Neuronal stem cell (in vitro differentiated cells): ENCODE data around the gene TMEM131L.

Source experiments
- DNase-seq: peaks from one replicate; pipeline ENCODE4 v3.0.0-alpha.2; 2013; ENCODE audit warnings: low spot score
- H2AFZ ChIP-seq: one replicate; pipeline ENCODE4 v1.6.1; 2013; ENCODE audit warnings: mild to moderate bottlenecking, low read length, inconsistent platforms
- H2AK5ac ChIP-seq: 2 replicates; pipeline ENCODE4 v1.6.1; 2013; ENCODE audit warnings: low read depth, mild to moderate bottlenecking, inconsistent platforms, low read length, moderate library complexity, mixed read lengths
- H2BK120ac ChIP-seq: 2 replicates; pipeline ENCODE4 v1.6.1; 2013; ENCODE audit warnings: low read depth, mild to moderate bottlenecking, inconsistent platforms, low read length, moderate library complexity, mixed read lengths
- H2BK12ac ChIP-seq: one replicate; pipeline ENCODE4 v1.6.1; 2013; ENCODE audit warnings: low read length, inconsistent platforms
- H2BK15ac ChIP-seq: 2 replicates; pipeline ENCODE4 v1.6.1; 2013; ENCODE audit warnings: mild to moderate bottlenecking, low read length, inconsistent platforms, mixed read lengths
- H2BK5ac ChIP-seq: one replicate; pipeline ENCODE4 v1.6.1; 2013; ENCODE audit warnings: inconsistent platforms, mild to moderate bottlenecking, low read length, moderate library complexity
- H3K14ac ChIP-seq: one replicate; pipeline ENCODE4 v1.6.1; 2013; ENCODE audit warnings: low read length, inconsistent platforms
- H3K18ac ChIP-seq: 2 replicates; pipeline ENCODE4 v1.6.1; 2013; ENCODE audit warnings: low read length, inconsistent platforms
- H3K23ac ChIP-seq: 2 replicates; pipeline ENCODE4 v1.6.1; 2013; ENCODE audit warnings: low read depth, mild to moderate bottlenecking, mixed read lengths, low read length, inconsistent platforms; ENCODE audit not compliant: poor library complexity
- H3K27ac ChIP-seq: replicated peaks from 3 replicates; pipeline ENCODE4 v1.5.1; 2013; ENCODE audit warnings: low read length, inconsistent platforms
- H3K27me3 ChIP-seq, 3 experiments: 2 replicates each; pipeline ENCODE4 v1.6.1; 2013; ENCODE audit warnings: low read length in 3 of 3, mild to moderate bottlenecking in 2 of 3, inconsistent platforms in 1 of 3, low read depth in 1 of 3, mixed read lengths in 1 of 3, moderate library complexity in 1 of 3; ENCODE audit not compliant: control insufficient read depth in 3 of 3, insufficient read depth in 3 of 3
- H3K36me3 ChIP-seq, 2 donors: replicated peaks in 1 of 2; 2 replicates each; pipeline ENCODE4 v1.6.1; 2013; ENCODE audit warnings: low read length in 2 of 2; ENCODE audit not compliant: control insufficient read depth in 2 of 2, insufficient read depth in 2 of 2
- H3K4ac ChIP-seq: 2 replicates; pipeline ENCODE4 v1.6.1; 2013; ENCODE audit warnings: inconsistent platforms, mild to moderate bottlenecking, low read length, moderate library complexity
- H3K4me1 ChIP-seq, 2 donors: 1 replicate in 1 of 2; 2 replicates in 1 of 2; pipeline ENCODE4 v1.6.1; 2013; ENCODE audit warnings: low read length in 2 of 2, low read depth in 1 of 2; ENCODE audit not compliant: control insufficient read depth in 2 of 2, insufficient read depth in 1 of 2
- H3K4me2 ChIP-seq: one replicate; pipeline ENCODE4 v1.6.1; 2013; ENCODE audit warnings: mild to moderate bottlenecking, low read length, inconsistent platforms; ENCODE audit not compliant: insufficient read depth, poor library complexity, severe bottlenecking
- H3K4me3 ChIP-seq, 2 donors: 2 replicates each; pipeline ENCODE4 v1.5.1; 2013; ENCODE audit warnings: low read length in 2 of 2, mild to moderate bottlenecking in 2 of 2, inconsistent platforms in 1 of 2, moderate library complexity in 1 of 2
- H3K79me1 ChIP-seq: one replicate; pipeline ENCODE4 v1.6.1; 2013; ENCODE audit warnings: low read depth, mild to moderate bottlenecking, inconsistent platforms, low read length, moderate library complexity
- H3K9ac ChIP-seq: one replicate; pipeline ENCODE4 v1.6.1; 2013; ENCODE audit warnings: mild to moderate bottlenecking, low read depth, low read length, inconsistent platforms; ENCODE audit not compliant: poor library complexity
- H3K9me3 ChIP-seq, 2 donors: replicated peaks in 1 of 2; 2 replicates each; pipeline versions ENCODE3 to v1.6.1; 2013; ENCODE audit warnings: low read length in 2 of 2, mild to moderate bottlenecking in 2 of 2, inconsistent platforms in 1 of 2, low read depth in 1 of 2, mixed read lengths in 1 of 2, moderate library complexity in 1 of 2; ENCODE audit not compliant: control insufficient read depth in 2 of 2, insufficient read depth in 1 of 2
- H4K8ac ChIP-seq: one replicate; pipeline ENCODE4 v1.6.1; 2013; ENCODE audit warnings: low read depth, mild to moderate bottlenecking, inconsistent platforms, low read length, moderate library complexity
- H4K91ac ChIP-seq: one replicate; pipeline ENCODE4 v1.6.1; 2013; ENCODE audit warnings: low read length, low read depth, mild to moderate bottlenecking, inconsistent platforms; ENCODE audit not compliant: poor library complexity
- WGBS, 2 donors: extraction: QIAGEN DNeasy Blood & Tissue Kit; methylation state at CpG; one replicate each; pipeline ENCODE4 v1.1.7; 2013; ENCODE audit warnings: missing lambda C conversion rate in 2 of 2, mixed read lengths in 1 of 2; ENCODE audit not compliant: insufficient read length in 2 of 2, insufficient replicate concordance in 1 of 2; ENCODE audit errors: extremely low coverage in 2 of 2; 5-methylcytosine and 5-hydroxymethylcytosine counted together

The TMEM131L gene

GRCh38 chr4:153618833-153619232 is 152.7 kb downstream of the TMEM131L start:
- no peak overlapping the region for H3K18ac ChIP-seq
- peak overlapping the region; percentile 22 for H2AK5ac ChIP-seq
- no peak overlapping the region for H2AFZ ChIP-seq
- H3K4me3 ChIP-seq: no peak overlapping the region
- no peak overlapping the region for H2BK120ac ChIP-seq
- H4K8ac ChIP-seq: no peak overlapping the region
- H3K14ac ChIP-seq: peak overlapping the region; percentile 32
- no peaks in the 10 kb centered on the region for H3K27me3 ChIP-seq
- H3K9me3 ChIP-seq: peaks cover 2 to 3% of the 10 kb centered on the region in 2 donors
- no peak overlapping the region for H3K27ac ChIP-seq
- H3K79me1 ChIP-seq: no peaks in the 10 kb centered on the region
- H3K23ac ChIP-seq: no peak overlapping the region
- no peak overlapping the region for H2BK12ac ChIP-seq
- peaks cover 11 to 12% of the 10 kb centered on the region in 2 donors for H3K4me1 ChIP-seq
- no CpG with 5 or more reads among the region's 6 CpGs for WGBS, 2 donors
- peaks cover 13 to 70% of the 10 kb centered on the region in 2 donors for H3K36me3 ChIP-seq
- no peak overlapping the region for H3K9ac ChIP-seq
- DNase-seq: no peak
- no peak overlapping the region for H2BK5ac ChIP-seq
- H3K4ac ChIP-seq: no peak overlapping the region
- no peak overlapping the region for H3K4me2 ChIP-seq
- H2BK15ac ChIP-seq: no peak overlapping the region
- no peak overlapping the region for H4K91ac ChIP-seq

GRCh38 chr4:153619811-153620210 is 153.7 kb downstream of the TMEM131L start:
- Histone ChIP-seq H2BK15ac (no peak overlapping the region), H4K8ac (no peak overlapping the region), H4K91ac (no peak overlapping the region), H3K9ac (no peak overlapping the region), H3K27ac (no peak overlapping the region), H2BK12ac (no peak overlapping the region), H3K36me3 (peaks cover 11 to 66% of the 10 kb centered on the region in 2 donors), H3K79me1 (no peaks in the 10 kb centered on the region), H3K4me2 (no peak overlapping the region), H3K9me3 (peaks cover 2 to 3% of the 10 kb centered on the region in 2 donors), H3K27me3 (no peaks in the 10 kb centered on the region), H3K4ac (no peak overlapping the region), H2BK5ac (no peak overlapping the region), H2AK5ac (no peak overlapping the region), H3K18ac (no peak overlapping the region), H2BK120ac (no peak overlapping the region), H3K4me3 (no peak overlapping the region), H2AFZ (no peak overlapping the region), H3K4me1 (peaks cover 11 to 12% of the 10 kb centered on the region in 2 donors), H3K14ac (no peak overlapping the region), H3K23ac (no peak overlapping the region)
- DNase-seq: no peak
- no CpG with 5 or more reads among the region's 2 CpGs for WGBS, 2 donors

- Histone ChIP-seq H3K79me1 (no peaks in the 10 kb centered on the region), H3K27ac (no peak overlapping the region), H2BK5ac (no peak overlapping the region), H2BK12ac (no peak overlapping the region), H2BK15ac (no peak overlapping the region), H3K4me2 (no peak overlapping the region), H4K91ac (no peak overlapping the region), H3K36me3 (peaks cover 11 to 66% of the 10 kb centered on the region in 2 donors), H3K9ac (no peak overlapping the region), H3K23ac (no peak overlapping the region), H3K4me1 (peaks cover 11 to 12% of the 10 kb centered on the region in 2 donors), H2AK5ac (no peak overlapping the region), H4K8ac (no peak overlapping the region), H2AFZ (no peak overlapping the region), H3K4ac (no peak overlapping the region), H2BK120ac (no peak overlapping the region), H3K4me3 (no peak overlapping the region), H3K14ac (no peak overlapping the region), H3K18ac (no peak overlapping the region), H3K9me3 (peaks cover 2 to 3% of the 10 kb centered on the region in 2 donors), H3K27me3 (no peaks in the 10 kb centered on the region)
- no peak for DNase-seq
- WGBS, 2 donors: no CpG with 5 or more reads among the region's 1 CpG
These were observed 154.2 kb downstream of the TMEM131L start for GRCh38 chr4:153620352-153620751.

- Histone ChIP-seq H3K4me3 (peak overlapping the region in 1 of 2 donors; percentile 19), H3K18ac (peak overlapping the region; percentile 8), H3K27me3 (no peaks in the 10 kb centered on the region), H3K9me3 (peaks cover 0 to 3% of the 10 kb centered on the region in 2 donors), H3K14ac (peak overlapping the region; percentile 63), H3K79me1 (no peaks in the 10 kb centered on the region), H3K4me2 (no peak overlapping the region), H3K4ac (no peak overlapping the region), H2BK5ac (no peak overlapping the region), H2AK5ac (no peak overlapping the region), H3K9ac (no peak overlapping the region), H2AFZ (no peak overlapping the region), H3K36me3 (peaks cover 8 to 73% of the 10 kb centered on the region in 2 donors), H2BK15ac (no peak overlapping the region), H3K23ac (no peak overlapping the region), H4K8ac (no peak overlapping the region), H3K4me1 (peaks cover 11 to 12% of the 10 kb centered on the region in 2 donors), H3K27ac (no peak overlapping the region), H2BK12ac (no peak overlapping the region), H2BK120ac (no peak overlapping the region), H4K91ac (no peak overlapping the region)
- WGBS, 2 donors: no CpG with 5 or more reads among the region's 5 CpGs
- DNase-seq: no peak
These were observed 155.9 kb downstream of the TMEM131L start for GRCh38 chr4:153622093-153622492.
